Choroid plexus epithelial cell (primary cell): ENCODE measurements around the gene JADE1.

Experiments used
- DNase-seq: peaks from one replicate; pipeline ENCODE4 v3.0.0-alpha.2; 2010; ENCODE audit warnings: low read depth
- H3K4me3 ChIP-seq: 2 replicates; pipeline ENCODE4 v1.5.1; 2011; ENCODE audit warnings: low read depth, mild to moderate bottlenecking, control low read depth, low read length, moderate library complexity
- CTCF ChIP-seq: conservative IDR thresholded peaks from 2 replicates; pipeline ENCODE4 v1.5.1; 2011; ENCODE audit warnings: low read depth, mild to moderate bottlenecking, control low read depth, inconsistent platforms, low read length, moderate library complexity

The JADE1 gene

GRCh38 chr4:128869776-128870509 is 60.4 kb downstream of the JADE1 start:
- TF ChIP-seq CTCF, result no peak
- H3K4me3 ChIP-seq, result no peak overlapping the region
- no peak for DNase-seq

- H3K4me3 ChIP-seq, result no peak overlapping the region
- TF ChIP-seq CTCF, result no peak
- peak; percentile 92 for DNase-seq
Measured at GRCh38 chr4:128871948-128872347, 62.4 kb downstream of the JADE1 start.

GRCh38 chr4:128876200-128876599 is 66.7 kb downstream of the JADE1 start:
- TF ChIP-seq CTCF, result no peak
- H3K4me3 ChIP-seq, result no peak overlapping the region
- no peak for DNase-seq

DNA sequence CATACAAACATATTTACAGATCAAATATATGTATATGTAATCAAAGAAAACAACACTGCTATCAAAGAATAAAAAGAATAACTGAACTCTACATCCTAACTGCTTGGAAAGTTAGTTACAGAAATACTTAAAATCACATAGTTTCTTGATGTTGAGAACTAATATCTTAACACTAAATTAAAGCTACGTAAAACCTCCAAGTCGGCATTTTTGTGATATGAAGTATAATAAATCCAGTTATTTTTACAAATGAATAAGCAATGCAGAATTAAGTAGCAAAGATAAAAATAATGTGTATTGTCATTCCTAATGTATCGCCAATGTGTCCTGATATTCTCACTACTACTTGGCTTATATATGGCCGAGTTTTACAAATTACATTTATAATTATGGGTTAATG is 68.4 kb downstream of the JADE1 start:
- no peak for TF ChIP-seq CTCF
- no peak overlapping the region for H3K4me3 ChIP-seq
- no peak for DNase-seq

DNA sequence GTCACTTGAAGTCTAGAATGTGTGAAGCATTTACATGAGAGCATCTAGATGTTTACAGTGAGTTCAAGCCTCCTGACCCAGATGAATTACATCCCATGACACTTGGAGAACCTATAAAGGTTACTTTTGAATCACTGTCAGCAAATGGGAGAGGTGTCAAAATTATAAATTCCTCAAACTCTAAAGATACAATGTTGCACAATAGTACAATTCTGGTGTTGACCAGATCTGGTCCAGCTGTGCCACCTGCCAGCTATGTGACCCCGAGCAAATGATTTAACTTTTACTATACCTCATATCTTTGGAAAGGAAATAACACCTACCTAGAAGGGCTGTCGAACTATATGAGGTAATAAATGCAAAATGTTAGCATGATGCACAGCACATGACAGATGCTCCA is 69.8 kb downstream of the JADE1 start:
- DNase-seq, result no peak
- H3K4me3 ChIP-seq, result no peak overlapping the region
- no peak for TF ChIP-seq CTCF

GRCh38 chr4:128879971-128880370 is 70.5 kb downstream of the JADE1 start:
- no peak for DNase-seq
- H3K4me3 ChIP-seq, result no peak overlapping the region
- TF ChIP-seq CTCF, result no peak

- TF ChIP-seq CTCF, result no peak
- DNase-seq, result peak; percentile 62
- no peak overlapping the region for H3K4me3 ChIP-seq
Measured at GRCh38 chr4:128880662-128881061, 71.2 kb downstream of the JADE1 start.
